Small intestine (tissue), 7 donors: Measurements from ENCODE around the gene COL23A1. TPM values are rescaled to one million over a fixed set of nuclear protein-coding genes. Genes with fewer than 3 reads are reported as not detected.
"Not testable (repeated sequence)": the region's sequence is repeated elsewhere in the genome, so short reads cannot be mapped to it uniquely, and the experiment has no call there.

Experiments
- DNase-seq, 2 donors: peaks; one replicate each; pipeline versions ENCODE4 v3.0.0 to v3.0.0-alpha.2; 2013
- FAIRE-seq: peaks from 2 replicates; lab custom pipeline; 2012; peaks lifted over from hg19 to GRCh38; lab: Jason Lieb, UNC
- H3K27ac ChIP-seq, 3 donors: one replicate each; pipeline ENCODE4 v1.5.1; 2013; ENCODE audit warnings: low read length in 2 of 3, mild to moderate bottlenecking in 2 of 3, control low read depth in 1 of 3, inconsistent platforms in 1 of 3, low read depth in 1 of 3, moderate library complexity in 1 of 3
- H3K27me3 ChIP-seq, 3 donors: one replicate each; pipeline ENCODE4 v1.6.1; 2013; ENCODE audit warnings: low read length in 3 of 3, inconsistent platforms in 1 of 3; ENCODE audit not compliant: control insufficient read depth in 3 of 3, insufficient read depth in 3 of 3
- H3K36me3 ChIP-seq, 3 donors: one replicate each; pipeline ENCODE4 v1.6.1; 2013; ENCODE audit warnings: low read length in 3 of 3, inconsistent platforms in 1 of 3, low read depth in 1 of 3, mild to moderate bottlenecking in 1 of 3, moderate library complexity in 1 of 3; ENCODE audit not compliant: control insufficient read depth in 3 of 3, insufficient read depth in 2 of 3
- H3K4me1 ChIP-seq, 3 donors: one replicate each; pipeline ENCODE4 v1.6.1; 2013; ENCODE audit warnings: low read length in 2 of 3, inconsistent platforms in 1 of 3, low read depth in 1 of 3, mild to moderate bottlenecking in 1 of 3, moderate library complexity in 1 of 3; ENCODE audit not compliant: control insufficient read depth in 3 of 3, insufficient read depth in 2 of 3
- H3K4me3 ChIP-seq, 3 donors: one replicate each; pipeline ENCODE4 v1.5.1; 2013; ENCODE audit warnings: low read length in 3 of 3, control low read depth in 1 of 3, inconsistent platforms in 1 of 3, low read depth in 1 of 3, mild to moderate bottlenecking in 1 of 3, moderate library complexity in 1 of 3
- H3K9me3 ChIP-seq, 2 donors: one replicate each; pipeline ENCODE4 v1.6.1; 2013; ENCODE audit warnings: low read depth in 1 of 2, low read length in 1 of 2; ENCODE audit not compliant: control insufficient read depth in 2 of 2, insufficient read depth in 1 of 2
- WGBS, 3 donors: extraction: QIAGEN DNeasy Blood & Tissue Kit; methylation state at CpG; one replicate each; pipeline ENCODE4 v1.1.7; 2013; 5-methylcytosine and 5-hydroxymethylcytosine counted together
- polyA plus RNA-seq, 4 donors: library from polyadenylated mRNA; stranded (reverse) in 3 of 4; unstranded in 1 of 4; fragments of 200-250 nt in 3 of 4; fragments of 120-200 nt in 1 of 4; gene quantifications; one replicate each; pipeline versions ENCODE4 v1.2.1 to v1.2.3, GENCODE V29; 2013
- donor health status: healthy with polysubstance abuse.
- donor health status: control.
- donor health status: control.
- donor health status: Bipolar disorder and iron deficiency.
- donor health status: healthy.

Gene COL23A1
- polyA plus RNA-seq, 4 donors: 1.4 to 3.2 (median 1.6) TPM; not detected in 1

DNA sequence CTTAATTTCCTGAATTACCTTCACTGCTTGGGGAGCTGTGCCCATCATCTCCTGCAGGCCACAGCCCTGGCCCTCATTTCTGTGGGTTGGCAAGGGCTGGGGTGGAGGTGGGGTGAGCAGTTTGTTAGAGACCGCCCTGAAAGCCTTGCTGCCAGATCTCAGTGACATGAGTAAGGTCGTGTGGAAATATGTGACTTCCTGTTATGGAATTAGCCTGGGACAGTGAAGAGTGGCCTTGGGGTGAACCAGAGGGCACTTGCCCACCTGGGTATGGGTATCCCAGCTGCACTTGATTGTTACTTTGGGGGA lies 388.3 kb downstream of the COL23A1 start:
- Histone ChIP-seq H3K36me3 (peaks cover 0 to 8% (median 1%) of the 10 kb centered on the region in 3 donors), H3K4me1 (peaks cover 2 to 9% (median 7%) of the 10 kb centered on the region in 3 donors), H3K9me3 (no peaks in the 10 kb centered on the region), H3K4me3 (no peak overlapping the region), H3K27ac (no peak overlapping the region), H3K27me3 (no peaks in the 10 kb centered on the region)
- DNase-seq: no peak
- WGBS, 3 donors: 46 to 50% (median 47%) methylated on average over 2 of the region's 2 CpGs
- no peak for FAIRE-seq

- FAIRE-seq (no peak), DNase-seq (no peak)
- Histone ChIP-seq H3K27me3 (no peaks in the 10 kb centered on the region), H3K9me3 (no peaks in the 10 kb centered on the region), H3K27ac (no peak overlapping the region), H3K4me3 (no peak overlapping the region), H3K36me3 (peaks cover 0 to 3% (median 0%) of the 10 kb centered on the region in 3 donors), H3K4me1 (peaks cover 0 to 6% (median 4%) of the 10 kb centered on the region in 3 donors)
- WGBS, 3 donors: 73 to 85% (median 77%) methylated on average over 14 of the region's 14 CpGs
Measured at GRCh38 chr5:178201221-178201926, 388.8 kb downstream of the COL23A1 start.

DNA sequence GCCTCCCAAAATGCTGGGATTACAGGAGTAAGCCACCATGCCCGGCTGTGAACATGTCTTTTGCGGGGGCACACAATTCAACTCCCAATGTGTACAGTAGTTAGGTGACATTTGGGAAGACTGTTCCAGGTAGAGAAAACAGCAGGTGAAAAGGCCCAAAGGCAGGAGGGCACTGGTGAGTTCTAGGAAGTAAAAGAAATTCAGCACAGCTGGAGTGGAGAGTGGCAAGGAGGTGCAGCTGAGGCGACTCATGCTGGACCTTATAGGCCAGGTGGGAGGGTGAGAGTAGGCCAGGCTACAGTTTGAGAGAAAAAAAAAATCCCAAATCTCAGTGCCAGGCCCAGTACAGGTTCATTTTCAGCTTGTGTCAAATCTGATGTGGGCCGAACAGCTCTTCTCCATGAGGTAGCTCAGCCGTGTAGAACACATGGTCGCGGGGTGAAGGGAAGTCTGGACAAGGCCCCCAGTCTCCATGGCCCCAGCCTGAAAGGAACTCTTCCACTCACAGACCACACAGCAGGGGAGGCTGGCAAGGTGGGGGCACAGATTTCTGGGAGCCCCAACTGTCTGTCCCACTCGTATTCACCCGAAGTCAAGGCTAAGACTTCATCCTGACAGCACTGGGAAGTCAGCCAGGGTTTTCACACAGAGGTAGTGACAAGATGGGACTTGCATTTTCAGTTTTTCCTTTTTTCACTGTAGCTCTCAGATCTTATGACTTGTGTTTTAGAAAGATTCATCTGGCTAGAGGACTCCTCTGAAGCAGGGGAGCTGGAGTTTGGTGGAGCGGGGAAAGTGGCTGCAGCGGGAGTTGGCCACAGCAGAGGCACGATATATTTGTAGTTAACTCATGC lies 390.4 kb downstream of the COL23A1 start:
- no peaks in the 10 kb centered on the region for H3K4me1 ChIP-seq
- WGBS, 3 donors: 86 to 90% (median 90%) methylated on average over 12 of the region's 12 CpGs
- H3K4me3 ChIP-seq: no peak overlapping the region
- H3K9me3 ChIP-seq: no peaks in the 10 kb centered on the region
- no peaks in the 10 kb centered on the region for H3K27me3 ChIP-seq
- FAIRE-seq (no peak), DNase-seq (no peak)
- no peaks in the 10 kb centered on the region for H3K36me3 ChIP-seq
- H3K27ac ChIP-seq: no peak overlapping the region

- H3K4me3 ChIP-seq: no peak overlapping the region
- H3K9me3 ChIP-seq: no peaks in the 10 kb centered on the region
- no peak overlapping the region for H3K27ac ChIP-seq
- 77 to 90% (median 83%) methylated on average over 11 of the region's 11 CpGs for WGBS, 3 donors
- DNase-seq: no peak
- FAIRE-seq: no peak
- H3K36me3 ChIP-seq: no peaks in the 10 kb centered on the region
- no peaks in the 10 kb centered on the region for H3K4me1 ChIP-seq
- H3K27me3 ChIP-seq: peaks cover 0 to 5% (median 0%) of the 10 kb centered on the region in 3 donors
Measured at GRCh38 chr5:178198706-178199105, 391.5 kb downstream of the COL23A1 start.

GRCh38 chr5:178198151-178198550 lies 392.0 kb downstream of the COL23A1 start:
- not testable (repeated sequence) for DNase-seq, H3K27me3 ChIP-seq, H3K27ac ChIP-seq, H3K4me1 ChIP-seq, H3K36me3 ChIP-seq, FAIRE-seq, H3K4me3 ChIP-seq, H3K9me3 ChIP-seq
- 69 to 85% (median 76%) methylated on average over 11 of the region's 11 CpGs for WGBS, 3 donors

DNA sequence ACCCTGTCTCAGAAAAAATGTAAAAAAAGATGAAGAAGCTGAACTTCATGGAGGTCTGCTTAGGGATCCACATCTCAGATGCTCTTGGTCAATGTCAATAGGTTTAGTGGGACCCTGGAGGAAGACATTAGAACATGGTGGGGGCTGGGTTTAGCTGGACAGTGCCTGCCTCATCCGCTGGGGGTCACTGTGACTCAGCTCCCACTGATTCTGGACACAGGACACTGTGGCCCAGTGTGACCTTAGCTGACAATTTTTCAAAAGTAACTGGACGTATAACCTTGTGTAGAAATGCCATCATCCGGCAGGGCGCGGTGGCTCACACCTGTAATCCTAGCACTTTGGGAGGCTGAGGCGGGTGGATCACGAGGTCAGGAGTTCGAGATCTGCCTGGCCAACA lies 393.2 kb downstream of the COL23A1 start:
- H3K9me3 ChIP-seq: peaks cover 0 to 6% of the 10 kb centered on the region in 2 donors
- FAIRE-seq (no peak), DNase-seq (no peak)
- H3K27ac ChIP-seq: no peak overlapping the region
- no peaks in the 10 kb centered on the region for H3K4me1 ChIP-seq
- 81 to 87% (median 81%) methylated on average over 8 of the region's 8 CpGs for WGBS, 3 donors
- no peaks in the 10 kb centered on the region for H3K36me3 ChIP-seq
- no peak overlapping the region for H3K4me3 ChIP-seq
- H3K27me3 ChIP-seq: peaks cover 0 to 5% (median 0%) of the 10 kb centered on the region in 3 donors

DNA sequence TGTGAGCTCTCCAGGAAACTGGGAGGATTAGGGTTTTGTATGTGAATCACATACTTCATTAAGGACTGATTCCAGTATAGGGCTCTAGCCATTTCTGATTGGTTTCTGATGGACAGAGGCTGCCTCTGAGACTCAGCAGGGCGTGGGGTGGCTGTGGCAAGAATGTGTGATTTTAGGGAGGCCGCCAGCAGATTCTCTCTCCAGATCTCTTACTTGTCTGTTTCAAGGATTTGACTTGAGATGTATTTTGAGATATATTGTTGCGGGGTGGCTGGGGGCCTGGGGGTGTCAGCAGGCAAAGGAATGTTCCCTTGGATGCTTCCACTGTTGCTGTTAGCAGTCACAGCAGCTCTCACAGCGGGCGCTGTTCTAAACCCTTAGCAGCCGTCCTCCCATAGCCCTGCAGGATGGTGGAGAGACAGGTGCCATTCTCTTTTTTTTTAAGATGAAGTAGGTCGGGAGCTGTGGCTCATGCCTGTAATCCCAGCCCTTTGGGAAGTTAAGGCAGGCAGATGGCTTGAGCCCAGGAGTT lies 393.8 kb downstream of the COL23A1 start:
- peaks cover 0 to 5% (median 0%) of the 10 kb centered on the region in 3 donors for H3K27me3 ChIP-seq
- H3K9me3 ChIP-seq: peaks cover 0 to 6% of the 10 kb centered on the region in 2 donors
- WGBS, 3 donors: 78 to 86% (median 83%) methylated on average over 7 of the region's 7 CpGs
- no peak overlapping the region for H3K4me3 ChIP-seq
- no peak overlapping the region for H3K27ac ChIP-seq
- DNase-seq (no peak), FAIRE-seq (no peak)
- H3K4me1 ChIP-seq: no peaks in the 10 kb centered on the region
- no peaks in the 10 kb centered on the region for H3K36me3 ChIP-seq

- WGBS, 3 donors: 38 to 55% (median 41%) methylated on average over 7 of the region's 7 CpGs
- Histone ChIP-seq H3K4me3 (no peak overlapping the region), H3K36me3 (no peaks in the 10 kb centered on the region), H3K27me3 (peaks cover 0 to 5% (median 0%) of the 10 kb centered on the region in 3 donors), H3K9me3 (peaks cover 0 to 6% of the 10 kb centered on the region in 2 donors), H3K27ac (no peak overlapping the region), H3K4me1 (no peaks in the 10 kb centered on the region)
- DNase-seq: no peak
- FAIRE-seq: no peak
Measured at GRCh38 chr5:178194026-178194425, 396.2 kb downstream of the COL23A1 start.
